WTC11 (cell line): Measurements from ENCODE around the gene TECR.

Experiments used
- AFF4 ChIP-seq: sonication (generic); formaldehyde crosslinking; IDR thresholded peaks from 2 replicates; pipeline ENCODE4 v1.8.1; 2023; ENCODE audit warnings: mild to moderate bottlenecking, missing genetic modification reagents, borderline replicate concordance
- CTCF ChIP-seq: fragments of 200-600 bp; IDR thresholded peaks from 2 replicates; pipeline ENCODE4 v1.8.0; 2022; ENCODE audit warnings: antibody characterized with exemption
- SOX15 ChIP-seq: fragments of 250-450 bp; sonication (Bioruptor Pico); IDR thresholded peaks from 2 replicates; pipeline ENCODE4 v1.9.0; 2021; ENCODE audit warnings: mild to moderate bottlenecking
- ZNF232 ChIP-seq: sonication (generic); formaldehyde crosslinking; IDR thresholded peaks from 2 replicates; pipeline ENCODE4 v1.8.0; 2022; ENCODE audit warnings: mild to moderate bottlenecking, missing genetic modification reagents
- ZNF423 ChIP-seq: fragments of 250-450 bp; sonication (Bioruptor Pico); IDR thresholded peaks from 2 replicates; pipeline ENCODE4 v2.1.2; 2022; ENCODE audit warnings: mild to moderate bottlenecking, moderate library complexity

GRCh38 chr19:14519245-14519859 is 10.0 kb upstream of the TECR start:
- TF ChIP-seq ZNF232 (CRISPR knock-in tag) (no peak), AFF4 (no peak), CTCF (no peak), ZNF423 (CRISPR knock-in tag) (no peak), SOX15 (CRISPR knock-in tag) (no peak)
